ENCODE results near the gene LRCH4. TPM values are rescaled to one million over a fixed set of nuclear protein-coding genes. Genes with fewer than 3 reads are reported as not detected.

The LRCH4 gene
- total RNA-seq, 3 donors from 2014 or later (not counting 1 experiment from before 2014, with no cell fraction given), result 282 to 296 (median 289) TPM

DNA sequence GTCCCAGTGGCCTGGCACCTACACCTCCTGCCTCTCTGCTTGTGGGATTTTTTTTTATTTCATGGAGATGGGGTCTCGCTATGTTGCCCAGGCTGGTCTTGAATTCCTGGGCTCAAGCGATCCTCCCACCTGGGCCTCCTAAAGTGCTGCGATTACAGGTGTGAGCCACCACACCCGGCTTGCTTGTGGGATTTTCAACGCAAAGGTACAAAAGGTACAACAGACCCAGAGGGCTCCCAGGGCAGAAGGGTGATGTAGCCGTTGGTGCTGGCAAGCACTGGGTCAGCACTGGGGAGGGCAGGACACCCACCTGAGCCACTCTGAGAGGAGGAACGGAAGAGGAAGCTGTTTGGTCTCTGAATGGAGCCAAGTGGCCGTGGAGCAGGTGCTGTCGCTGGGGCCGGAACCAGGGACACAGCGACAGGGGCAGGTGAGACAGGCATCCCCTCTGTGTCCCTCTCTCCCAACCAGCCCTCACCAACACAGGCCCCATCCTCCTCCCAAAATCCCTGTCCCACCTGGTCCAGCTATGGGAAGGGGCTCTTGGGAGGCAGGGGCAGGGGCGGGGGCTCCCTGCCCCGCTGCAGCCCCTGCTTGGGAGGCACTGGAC, 9.4 kb downstream of the LRCH4 start:
- no peak overlapping the region for H3K27ac Mint-ChIP-seq
- 95% methylated on average over 13 of the region's 13 CpGs for WGBS (ENCODE audit: insufficient coverage)
- no peaks in the 10 kb centered on the region for H3K9me3 Mint-ChIP-seq
- TF ChIP-seq, protein P1, sequence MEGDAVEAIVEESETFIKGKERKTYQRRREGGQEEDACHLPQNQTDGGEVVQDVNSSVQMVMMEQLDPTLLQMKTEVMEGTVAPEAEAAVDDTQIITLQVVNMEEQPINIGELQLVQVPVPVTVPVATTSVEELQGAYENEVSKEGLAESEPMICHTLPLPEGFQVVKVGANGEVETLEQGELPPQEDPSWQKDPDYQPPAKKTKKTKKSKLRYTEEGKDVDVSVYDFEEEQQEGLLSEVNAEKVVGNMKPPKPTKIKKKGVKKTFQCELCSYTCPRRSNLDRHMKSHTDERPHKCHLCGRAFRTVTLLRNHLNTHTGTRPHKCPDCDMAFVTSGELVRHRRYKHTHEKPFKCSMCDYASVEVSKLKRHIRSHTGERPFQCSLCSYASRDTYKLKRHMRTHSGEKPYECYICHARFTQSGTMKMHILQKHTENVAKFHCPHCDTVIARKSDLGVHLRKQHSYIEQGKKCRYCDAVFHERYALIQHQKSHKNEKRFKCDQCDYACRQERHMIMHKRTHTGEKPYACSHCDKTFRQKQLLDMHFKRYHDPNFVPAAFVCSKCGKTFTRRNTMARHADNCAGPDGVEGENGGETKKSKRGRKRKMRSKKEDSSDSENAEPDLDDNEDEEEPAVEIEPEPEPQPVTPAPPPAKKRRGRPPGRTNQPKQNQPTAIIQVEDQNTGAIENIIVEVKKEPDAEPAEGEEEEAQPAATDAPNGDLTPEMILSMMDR (IDR thresholded peaks at IDR 0.05), result no peak
- H3K36me3 ChIP-seq (ENCODE audit: control insufficient read depth, insufficient read depth, low read length), result peaks cover 77% of the 10 kb centered on the region
- H3K4me1 Mint-ChIP-seq, result peaks cover 0 to 16% of the 10 kb centered on the region in 2 donors
- DNase-seq, result no peak
- H3K9me3 ChIP-seq (ENCODE audit: control insufficient read depth, insufficient read depth, low read length), result no peaks in the 10 kb centered on the region
- no peaks in the 10 kb centered on the region for H3K27me3 ChIP-seq (ENCODE audit: control insufficient read depth, insufficient read depth, low read length)
- H3K4me3 ChIP-seq (ENCODE audit: low read length), result no peak overlapping the region
- no peak overlapping the region for H3K27ac ChIP-seq (ENCODE audit: low read length)
- H3K36me3 Mint-ChIP-seq, result no peaks in the 10 kb centered on the region
- intact Hi-C loops (cut with micrococcal nuclease), result no loop called here
- ATAC-seq, result no peak
- H3K4me3 Mint-ChIP-seq, result no peak overlapping the region
- peaks cover 3% of the 10 kb centered on the region for H3K4me1 ChIP-seq (ENCODE audit: control insufficient read depth, insufficient read depth, low read length)
- H3K27me3 Mint-ChIP-seq (ENCODE audit: low read depth in 2 of 2), result no peaks in the 10 kb centered on the region

DNA sequence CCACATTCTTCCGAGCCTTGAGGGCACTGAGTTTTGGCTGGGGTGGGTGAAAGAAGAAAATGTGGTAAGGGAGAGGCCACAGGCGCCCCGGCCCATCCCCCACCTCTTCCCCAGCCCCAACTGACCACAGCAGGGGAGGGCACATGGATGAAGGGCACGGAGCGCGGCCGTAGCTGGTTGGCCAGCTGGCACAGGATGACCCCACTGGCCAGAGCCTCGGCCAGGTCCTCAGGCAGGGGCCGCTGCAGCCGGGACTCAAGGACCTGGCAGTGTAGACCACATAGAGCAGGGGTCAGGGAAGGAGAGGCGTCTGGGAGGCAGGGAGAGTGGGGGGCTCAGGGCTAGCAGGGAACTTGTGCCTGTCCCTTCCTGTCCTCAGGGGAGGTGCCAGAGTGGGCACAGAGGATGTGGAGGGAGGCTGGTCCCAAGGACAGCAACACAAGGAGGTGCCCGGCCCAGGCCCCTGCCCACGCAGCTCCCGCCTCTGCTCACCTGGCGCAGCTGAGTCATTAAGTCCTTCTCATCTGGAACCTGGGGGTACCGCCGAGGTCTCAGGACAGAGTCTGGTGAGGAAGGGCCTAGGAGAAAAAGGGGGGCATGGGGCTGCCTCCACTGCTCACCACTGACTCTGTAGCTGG, 10.1 kb downstream of the LRCH4 start:
- no peaks in the 10 kb centered on the region for H3K27me3 Mint-ChIP-seq (ENCODE audit: low read depth in 2 of 2)
- peaks cover 0 to 16% of the 10 kb centered on the region in 2 donors for H3K4me1 Mint-ChIP-seq
- H3K27me3 ChIP-seq (ENCODE audit: control insufficient read depth, insufficient read depth, low read length), result no peaks in the 10 kb centered on the region
- intact Hi-C loops (cut with micrococcal nuclease), result no loop called here
- H3K4me3 Mint-ChIP-seq, result no peak overlapping the region
- ATAC-seq, result no peak
- peaks cover 6% of the 10 kb centered on the region for H3K4me1 ChIP-seq (ENCODE audit: control insufficient read depth, insufficient read depth, low read length)
- no peaks in the 10 kb centered on the region for H3K9me3 Mint-ChIP-seq
- no peak overlapping the region for H3K27ac Mint-ChIP-seq
- 93% methylated on average over 16 of the region's 17 CpGs for WGBS (ENCODE audit: insufficient coverage)
- no peak overlapping the region for H3K4me3 ChIP-seq (ENCODE audit: low read length)
- DNase-seq, result no peak
- no peaks in the 10 kb centered on the region for H3K9me3 ChIP-seq (ENCODE audit: control insufficient read depth, insufficient read depth, low read length)
- H3K36me3 Mint-ChIP-seq, result no peaks in the 10 kb centered on the region
- peaks cover 71% of the 10 kb centered on the region for H3K36me3 ChIP-seq (ENCODE audit: control insufficient read depth, insufficient read depth, low read length)
- TF ChIP-seq, protein P1 (IDR thresholded peaks at IDR 0.05), result no peak
- H3K27ac ChIP-seq (ENCODE audit: low read length), result no peak overlapping the region

DNA sequence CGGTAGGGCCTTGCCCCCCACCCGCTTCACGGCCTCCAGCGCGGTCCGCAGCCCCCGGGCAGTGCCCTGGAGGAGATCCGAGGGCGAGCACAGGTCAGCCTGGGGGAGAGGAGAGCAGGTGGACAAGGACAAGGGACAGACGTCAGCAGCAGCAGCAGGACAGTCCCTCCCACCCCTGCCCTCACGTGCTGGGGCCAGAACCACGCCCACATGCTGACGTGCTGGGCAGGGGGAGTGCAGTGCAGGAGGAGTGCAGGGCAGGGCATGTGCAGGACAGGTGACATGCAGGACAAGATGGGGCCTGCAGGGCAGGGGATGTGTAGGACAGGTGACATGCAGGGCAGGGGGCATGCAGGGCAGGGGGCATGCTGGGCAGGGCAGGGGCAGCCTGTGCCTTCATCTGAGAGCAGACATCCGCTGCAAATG, 10.7 kb downstream of the LRCH4 start:
- Mint-ChIP-seq H3K9me3 (no peaks in the 10 kb centered on the region), H3K36me3 (no peaks in the 10 kb centered on the region), H3K27me3 (ENCODE audit: low read depth in 2 of 2) (no peaks in the 10 kb centered on the region), H3K4me1 (peaks cover 0 to 20% of the 10 kb centered on the region in 2 donors), H3K27ac (peak overlapping the region in 1 of 2 donors; percentile 14), H3K4me3 (no peak overlapping the region)
- DNase-seq (no peak), ATAC-seq (no peak)
- intact Hi-C loops (cut with micrococcal nuclease), result no loop called here
- H3K36me3 ChIP-seq (ENCODE audit: control insufficient read depth, insufficient read depth, low read length), result peaks cover 65% of the 10 kb centered on the region
- 97% methylated on average over 14 of the region's 14 CpGs for WGBS (ENCODE audit: insufficient coverage)
- no peaks in the 10 kb centered on the region for H3K27me3 ChIP-seq (ENCODE audit: control insufficient read depth, insufficient read depth, low read length)
- no peak overlapping the region for H3K4me3 ChIP-seq (ENCODE audit: low read length)
- TF ChIP-seq, protein P1 (IDR thresholded peaks at IDR 0.05), result no peak
- no peak overlapping the region for H3K27ac ChIP-seq (ENCODE audit: low read length)
- H3K4me1 ChIP-seq (ENCODE audit: control insufficient read depth, insufficient read depth, low read length), result peaks cover 11% of the 10 kb centered on the region
- H3K9me3 ChIP-seq (ENCODE audit: control insufficient read depth, insufficient read depth, low read length), result no peaks in the 10 kb centered on the region
